HEK293 (cell line): ENCODE results near the gene NCKAP1.

Experiments used
- CTCF ChIP-seq: fragments of 450-650 bp; formaldehyde crosslinking; IDR thresholded peaks from 2 replicates; pipeline ENCODE4 v1.5.1; 2016; ENCODE audit warnings: missing biosample characterization, missing genetic modification characterization
- ZNF10 ChIP-seq: fragments of 450-650 bp; formaldehyde crosslinking; IDR thresholded peaks from 2 replicates; pipeline ENCODE4 v1.5.1; 2017; ENCODE audit warnings: missing biosample characterization, missing genetic modification characterization
- ZNF302 ChIP-seq: fragments of 450-650 bp; formaldehyde crosslinking; IDR thresholded peaks from 2 replicates; pipeline ENCODE4 v1.5.1; 2016; ENCODE audit warnings: missing biosample characterization, missing genetic modification characterization, low read depth
- TF ChIP-seq, protein P1 (sequence below): fragments of 450-650 bp; formaldehyde crosslinking; IDR thresholded peaks from 2 replicates; pipeline ENCODE4 v1.5.1; 2016; ENCODE audit warnings: missing biosample characterization, missing genetic modification characterization

GRCh38 chr2:182950546-182950945, 87.7 kb downstream of the NCKAP1 start:
- no peak for TF ChIP-seq ZNF10
- no peak for TF ChIP-seq CTCF (tag by site-specific recombination)
- TF ChIP-seq, protein P1, sequence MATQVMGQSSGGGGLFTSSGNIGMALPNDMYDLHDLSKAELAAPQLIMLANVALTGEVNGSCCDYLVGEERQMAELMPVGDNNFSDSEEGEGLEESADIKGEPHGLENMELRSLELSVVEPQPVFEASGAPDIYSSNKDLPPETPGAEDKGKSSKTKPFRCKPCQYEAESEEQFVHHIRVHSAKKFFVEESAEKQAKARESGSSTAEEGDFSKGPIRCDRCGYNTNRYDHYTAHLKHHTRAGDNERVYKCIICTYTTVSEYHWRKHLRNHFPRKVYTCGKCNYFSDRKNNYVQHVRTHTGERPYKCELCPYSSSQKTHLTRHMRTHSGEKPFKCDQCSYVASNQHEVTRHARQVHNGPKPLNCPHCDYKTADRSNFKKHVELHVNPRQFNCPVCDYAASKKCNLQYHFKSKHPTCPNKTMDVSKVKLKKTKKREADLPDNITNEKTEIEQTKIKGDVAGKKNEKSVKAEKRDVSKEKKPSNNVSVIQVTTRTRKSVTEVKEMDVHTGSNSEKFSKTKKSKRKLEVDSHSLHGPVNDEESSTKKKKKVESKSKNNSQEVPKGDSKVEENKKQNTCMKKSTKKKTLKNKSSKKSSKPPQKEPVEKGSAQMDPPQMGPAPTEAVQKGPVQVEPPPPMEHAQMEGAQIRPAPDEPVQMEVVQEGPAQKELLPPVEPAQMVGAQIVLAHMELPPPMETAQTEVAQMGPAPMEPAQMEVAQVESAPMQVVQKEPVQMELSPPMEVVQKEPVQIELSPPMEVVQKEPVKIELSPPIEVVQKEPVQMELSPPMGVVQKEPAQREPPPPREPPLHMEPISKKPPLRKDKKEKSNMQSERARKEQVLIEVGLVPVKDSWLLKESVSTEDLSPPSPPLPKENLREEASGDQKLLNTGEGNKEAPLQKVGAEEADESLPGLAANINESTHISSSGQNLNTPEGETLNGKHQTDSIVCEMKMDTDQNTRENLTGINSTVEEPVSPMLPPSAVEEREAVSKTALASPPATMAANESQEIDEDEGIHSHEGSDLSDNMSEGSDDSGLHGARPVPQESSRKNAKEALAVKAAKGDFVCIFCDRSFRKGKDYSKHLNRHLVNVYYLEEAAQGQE (tag by site-specific recombination), result no peak
- no peak for TF ChIP-seq ZNF302 (tag by site-specific recombination)
